SK-N-MC (cell line): ENCODE measurements around the gene PARVB.
"Not testable (repeated sequence)": the region's sequence is repeated elsewhere in the genome, so short reads cannot be mapped to it uniquely, and the experiment has no call there.

ENCODE experiments used
- DNase-seq: peaks from one replicate; pipeline ENCODE4 v3.0.0-alpha.2; 2011; ENCODE audit warnings: low read depth, low spot score
- H3K27ac ChIP-seq: fragments of 200-600 bp; sonication (generic); 2 replicates; pipeline ENCODE4 v1.5.1; 2016; ENCODE audit warnings: mixed run types
- H3K36me3 ChIP-seq: fragments of 200-600 bp; sonication (generic); 2 replicates; pipeline ENCODE4 v1.6.1; 2017; ENCODE audit warnings: antibody characterized with exemption, low read length, mixed read lengths; ENCODE audit not compliant: insufficient read depth
- H3K4me3 ChIP-seq: fragments of 200-600 bp; sonication (generic); 2 replicates; pipeline ENCODE4 v1.5.1; 2016
- H3K9ac ChIP-seq: fragments of 200-600 bp; sonication (generic); 2 replicates; pipeline ENCODE4 v1.8.0; 2017; ENCODE audit warnings: mixed run types, mixed read lengths; ENCODE audit not compliant: insufficient read length
- H3K9me3 ChIP-seq: fragments of 200-600 bp; sonication (generic); 2 replicates; pipeline ENCODE4 v1.6.1; 2017; ENCODE audit warnings: low read depth, mild to moderate bottlenecking, antibody characterized with exemption, low read length, moderate library complexity, mixed read lengths
- EZH2 ChIP-seq: fragments of 200-600 bp; sonication (generic); IDR thresholded peaks from one replicate; pipeline ENCODE4 v1.6.1; 2017; ENCODE audit warnings: antibody characterized with exemption
- FOXP2 ChIP-seq: optimal IDR thresholded peaks from 2 replicates; pipeline ENCODE3; 2011; ENCODE audit warnings: mild to moderate bottlenecking, moderate library complexity; ENCODE audit not compliant: insufficient read depth; ENCODE audit errors: extremely low read length, control extremely low read depth
- POLR2AphosphoS5 ChIP-seq: IDR thresholded peaks from 2 replicates; pipeline ENCODE4 v1.6.1; 2012; ENCODE audit warnings: mild to moderate bottlenecking, low read depth, low read length, borderline replicate concordance

PARVB gene

DNA sequence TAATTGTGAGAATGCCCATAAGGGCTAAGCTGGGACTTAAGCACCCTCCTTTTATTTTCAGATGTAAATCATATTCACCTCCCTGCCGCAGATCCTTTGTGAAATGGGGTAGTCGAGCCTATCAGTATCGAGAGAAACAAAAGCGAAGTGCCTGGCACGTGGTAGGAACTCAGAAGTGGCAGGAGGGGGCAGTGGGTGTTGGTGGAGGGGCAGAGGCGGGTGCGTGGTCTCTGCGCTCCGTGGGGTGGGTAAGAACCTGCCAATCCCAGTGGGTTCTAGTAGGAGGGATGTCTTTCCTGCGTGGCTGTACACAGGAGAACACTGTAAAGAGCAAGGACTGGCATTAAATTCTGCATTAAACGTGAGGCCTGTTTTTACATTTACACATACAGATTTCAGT, 21.8 kb upstream of the PARVB start:
- TF ChIP-seq FOXP2 (no peak), EZH2 (no peak)
- Histone ChIP-seq H3K36me3 (peaks cover under 1% of the 10 kb centered on the region; the same call in 1 of the 2 replicates), H3K4me3 (no peak overlapping the region), H3K9me3 (no peaks in the 10 kb centered on the region), H3K9ac (no peak overlapping the region), H3K27ac (no peak overlapping the region)
- no peak for DNase-seq

DNA sequence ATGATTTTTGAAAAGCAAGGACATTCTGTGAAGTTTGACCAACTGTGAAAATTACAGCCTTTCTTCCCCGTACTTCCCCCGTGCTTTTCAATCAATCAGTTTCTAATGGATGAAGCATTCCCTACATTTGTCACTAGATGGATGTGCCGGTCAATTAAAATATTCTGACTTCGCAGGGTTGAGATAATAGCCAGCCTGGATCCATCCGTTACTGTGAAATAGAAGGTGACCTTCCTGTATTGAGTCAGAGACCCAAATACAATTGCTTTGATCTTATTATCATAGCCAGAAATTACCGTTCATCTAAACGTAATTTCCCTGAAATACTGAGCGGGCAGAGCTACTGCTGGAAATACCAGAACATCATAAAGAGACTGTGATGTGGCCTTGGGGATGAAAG, 21.1 kb upstream of the PARVB start:
- Histone ChIP-seq H3K27ac (no peak overlapping the region), H3K9me3 (no peaks in the 10 kb centered on the region), H3K9ac (peak overlapping the region; percentile 6), H3K4me3 (no peak overlapping the region), H3K36me3 (no peaks in the 10 kb centered on the region)
- TF ChIP-seq POLR2AphosphoS5: no peak
- no peak for DNase-seq

DNA sequence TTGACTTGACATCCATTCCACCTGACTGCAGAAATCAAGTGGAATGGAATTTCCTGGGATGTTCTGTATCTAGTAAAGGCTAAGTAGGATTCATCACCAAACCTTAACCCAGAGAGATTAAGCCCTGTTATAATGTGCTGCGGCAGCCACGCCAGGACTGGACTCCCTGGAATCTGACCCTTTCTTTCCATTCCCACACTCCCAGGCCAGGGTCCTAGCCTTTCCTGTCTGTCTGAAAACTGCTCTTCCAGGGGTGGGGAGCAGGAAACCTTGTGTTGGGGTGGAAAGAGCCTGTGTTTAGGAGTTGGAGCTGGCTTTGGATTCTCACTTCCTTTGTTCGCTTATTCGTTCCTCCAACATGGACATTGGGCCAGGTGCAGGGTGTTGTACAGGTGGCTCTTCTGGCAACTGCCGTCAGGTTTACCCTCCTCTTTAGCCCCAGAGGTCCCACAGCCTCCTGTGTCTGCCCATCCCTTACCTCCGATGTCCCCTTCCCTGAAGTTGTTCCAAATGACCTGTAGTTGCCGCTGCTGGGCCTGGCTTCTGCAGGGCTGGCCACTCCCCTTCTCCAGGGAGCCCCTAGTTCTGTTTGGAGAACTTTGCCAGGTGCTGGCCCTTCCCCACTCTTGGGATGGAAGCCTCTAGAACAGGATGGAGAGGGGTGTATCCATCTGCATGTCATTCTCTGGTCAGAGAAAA, 20.5 kb upstream of the PARVB start:
- no peak for DNase-seq
- no peak for TF ChIP-seq POLR2AphosphoS5
- TF ChIP-seq EZH2: no peak
- no peak for TF ChIP-seq FOXP2

DNA sequence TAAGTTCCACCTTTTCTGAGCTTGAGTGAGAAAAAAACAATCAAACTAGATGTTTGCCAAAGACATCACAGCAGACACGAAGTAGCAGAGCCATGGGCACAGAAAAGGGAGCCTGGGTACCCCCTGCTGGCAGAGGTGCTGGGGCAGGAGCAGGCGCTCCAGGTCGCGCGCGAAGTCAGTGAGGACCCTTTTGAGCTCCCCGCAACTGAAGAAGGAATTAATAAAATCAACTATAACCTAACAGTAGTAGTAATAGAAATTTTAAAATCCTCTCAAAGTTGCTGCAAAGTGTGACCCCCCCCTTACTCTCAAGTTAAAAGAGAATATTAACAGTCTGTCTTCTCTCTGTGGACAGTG, 20.0 kb upstream of the PARVB start:
- no peak for TF ChIP-seq POLR2AphosphoS5
- no peak for TF ChIP-seq EZH2
- TF ChIP-seq FOXP2: no peak
- DNase-seq: no peak
- Histone ChIP-seq H3K9ac (no peak overlapping the region), H3K36me3 (no peaks in the 10 kb centered on the region), H3K27ac (no peak overlapping the region), H3K4me3 (no peak overlapping the region), H3K9me3 (no peaks in the 10 kb centered on the region)

More for the DNA sequence above, 20.5 kb upstream of the PARVB start:
- no peaks in the 10 kb centered on the region for H3K9me3 ChIP-seq
- H3K36me3 ChIP-seq: no peaks in the 10 kb centered on the region
- H3K4me3 ChIP-seq: no peak overlapping the region
- no peak overlapping the region for H3K9ac ChIP-seq
- H3K27ac ChIP-seq: no peak overlapping the region

DNA sequence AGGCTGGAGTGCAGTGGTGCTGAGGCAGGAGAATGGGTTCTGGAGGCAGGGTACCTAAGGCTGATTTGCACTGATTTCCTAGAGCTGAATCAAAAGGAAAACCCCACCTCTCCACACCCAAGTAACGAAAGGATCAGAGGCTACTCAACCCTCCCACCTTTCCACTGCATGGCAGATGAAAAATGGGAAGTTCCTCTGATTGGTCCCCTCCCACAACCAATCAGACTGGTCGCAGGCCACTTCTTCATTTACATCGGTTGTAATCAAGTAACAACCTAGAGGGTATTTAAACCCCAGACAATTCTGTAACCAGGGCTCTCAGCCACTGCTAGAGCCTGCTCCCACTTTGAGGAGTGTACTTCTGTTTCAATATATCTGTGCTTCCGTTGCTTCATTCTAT, 18.6 kb upstream of the PARVB start:
- no peak for DNase-seq
- H3K9me3 ChIP-seq: no peaks in the 10 kb centered on the region
- TF ChIP-seq FOXP2 (no peak), EZH2 (no peak), POLR2AphosphoS5 (no peak)
- H3K4me3 ChIP-seq: no peak overlapping the region
- no peak overlapping the region for H3K9ac ChIP-seq
- H3K36me3 ChIP-seq: no peaks in the 10 kb centered on the region
- H3K27ac ChIP-seq: no peak overlapping the region

DNA sequence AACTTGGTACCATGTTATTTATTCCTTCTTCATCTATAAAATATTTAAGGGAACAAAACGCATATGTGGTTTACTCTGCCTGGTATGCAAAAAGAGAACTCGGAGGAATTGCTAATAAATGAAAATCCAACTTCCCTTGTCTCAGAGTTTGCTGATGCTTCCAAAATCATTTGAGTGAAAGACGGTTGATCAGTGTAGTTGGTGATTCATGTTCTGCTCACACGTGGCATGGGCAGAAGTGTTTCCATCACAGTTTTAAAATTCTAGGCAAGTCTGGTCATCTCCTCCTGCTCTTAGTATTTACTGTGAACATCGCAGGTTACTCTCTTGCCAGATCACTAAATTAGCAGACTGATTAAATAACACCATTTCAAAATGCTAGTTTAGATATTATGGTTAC, 11.9 kb upstream of the PARVB start:
- TF ChIP-seq EZH2: no peak
- no peak for TF ChIP-seq FOXP2
- no peak for TF ChIP-seq POLR2AphosphoS5
- no peak overlapping the region for H3K9ac ChIP-seq
- DNase-seq: no peak
- H3K36me3 ChIP-seq: no peaks in the 10 kb centered on the region
- H3K9me3 ChIP-seq: no peaks in the 10 kb centered on the region
- H3K27ac ChIP-seq: no peak overlapping the region
- no peak overlapping the region for H3K4me3 ChIP-seq

DNA sequence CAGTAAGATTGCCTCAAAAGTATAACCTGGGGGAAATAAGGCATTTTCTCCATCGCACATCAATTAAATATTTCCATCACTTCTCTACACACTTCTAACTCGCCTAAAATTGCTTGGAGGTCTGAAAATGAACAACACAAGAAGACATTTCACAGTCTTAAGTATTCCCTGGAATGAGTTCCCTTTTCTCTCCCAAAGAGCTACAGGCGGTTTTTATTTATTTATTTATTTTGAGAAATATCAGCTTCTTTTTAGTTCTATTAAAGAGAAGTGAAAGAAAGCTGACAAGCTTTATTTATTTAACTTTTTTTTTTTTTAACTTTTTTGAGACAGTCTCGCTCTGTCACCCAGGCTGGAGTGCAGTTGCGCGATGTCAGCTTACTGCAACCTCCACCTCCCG, 11.5 kb upstream of the PARVB start:
- DNase-seq: no peak
- Histone ChIP-seq H3K9me3 (no peaks in the 10 kb centered on the region), H3K4me3 (no peak overlapping the region), H3K9ac (no peak overlapping the region), H3K36me3 (no peaks in the 10 kb centered on the region), H3K27ac (no peak overlapping the region)
- TF ChIP-seq POLR2AphosphoS5 (no peak), EZH2 (no peak), FOXP2 (no peak)

DNA sequence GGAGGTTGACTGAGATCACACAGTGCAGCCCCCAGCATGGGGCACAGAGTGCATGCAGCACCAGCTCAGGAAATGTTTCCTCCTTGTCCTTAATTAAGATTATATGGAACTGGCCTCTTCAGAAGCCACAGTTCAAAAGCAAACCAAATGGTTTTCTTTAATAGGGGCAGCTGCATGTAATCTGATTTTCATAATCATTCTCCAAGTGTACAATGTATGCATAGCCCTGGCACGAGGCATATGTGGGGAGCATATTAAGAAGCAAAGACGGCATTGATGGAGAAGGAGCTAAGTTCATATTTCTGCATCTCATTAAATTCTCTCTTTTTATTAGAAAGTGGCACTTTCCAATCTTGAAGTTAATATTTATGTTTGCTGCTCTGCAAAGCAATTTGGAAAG, 9.9 kb upstream of the PARVB start:
- no peaks in the 10 kb centered on the region for H3K36me3 ChIP-seq
- H3K4me3 ChIP-seq: peak overlapping the region; percentile 52
- H3K9me3 ChIP-seq: no peaks in the 10 kb centered on the region
- peak; percentile 3 for DNase-seq
- no peak overlapping the region for H3K27ac ChIP-seq
- TF ChIP-seq EZH2: no peak
- TF ChIP-seq FOXP2: no peak
- TF ChIP-seq POLR2AphosphoS5: no peak
- H3K9ac ChIP-seq: no peak overlapping the region

DNA sequence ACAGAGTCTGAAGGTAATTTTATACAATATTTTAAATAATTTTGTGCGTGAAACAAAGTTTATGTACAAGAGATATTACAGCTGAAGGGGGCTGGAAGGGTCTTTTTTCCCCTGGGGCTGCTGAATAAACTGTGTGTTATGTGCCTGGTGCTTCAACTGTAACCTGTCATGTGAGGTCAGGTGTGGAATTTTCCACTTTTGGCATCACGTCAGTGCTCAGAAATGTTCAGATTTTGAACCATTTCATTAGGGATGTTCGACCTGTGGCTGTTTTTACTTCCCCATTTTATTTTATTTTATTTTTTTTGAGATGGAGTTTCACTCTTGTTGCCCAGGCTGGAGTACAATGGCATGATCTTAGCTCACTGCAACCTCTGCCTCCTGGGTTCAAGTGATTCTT, 7.5 kb upstream of the PARVB start:
- H3K9ac ChIP-seq, H3K9me3 ChIP-seq, H3K4me3 ChIP-seq, DNase-seq, H3K36me3 ChIP-seq, H3K27ac ChIP-seq: not testable (repeated sequence)

DNA sequence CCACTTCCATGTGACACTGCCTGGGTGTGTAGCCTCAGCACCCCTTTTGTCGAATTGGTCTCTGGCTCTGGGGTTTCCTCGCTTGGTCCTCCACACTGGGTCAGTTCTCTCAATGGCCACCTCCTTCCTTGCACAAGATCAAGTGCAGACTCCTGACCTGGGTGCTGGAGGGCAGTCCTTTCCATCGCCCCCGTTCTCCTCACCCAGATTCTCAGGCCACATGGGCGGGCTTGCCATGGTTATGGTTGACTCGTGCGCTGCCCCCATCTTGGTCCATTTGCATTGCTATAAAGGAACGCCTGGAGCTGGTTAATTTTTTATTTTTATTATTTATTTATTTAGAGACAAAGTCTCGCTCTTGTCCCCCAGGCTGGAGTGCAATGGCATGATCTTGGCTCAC, 5.5 kb upstream of the PARVB start:
- Histone ChIP-seq H3K9ac (no peak overlapping the region), H3K4me3 (no peak overlapping the region), H3K27ac (no peak overlapping the region), H3K36me3 (no peaks in the 10 kb centered on the region), H3K9me3 (no peaks in the 10 kb centered on the region)
- TF ChIP-seq POLR2AphosphoS5 (no peak), FOXP2 (no peak), EZH2 (no peak)
- no peak for DNase-seq
